WI38 (cell line): Measurements from ENCODE around the gene DDI1.

Source experiments
- H3K4me3 ChIP-seq: 2 replicates; pipeline ENCODE4 v1.5.1; 2011; ENCODE audit warnings: low read depth, mild to moderate bottlenecking, control low read depth, low read length
- CTCF ChIP-seq: IDR thresholded peaks from 2 replicates; pipeline ENCODE4 v1.5.1; 2012; ENCODE audit warnings: low read depth, mild to moderate bottlenecking, control low read depth, low read length

The DDI1 gene

GRCh38 chr11:104061853-104062521 is 25.5 kb downstream of the DDI1 start:
- TF ChIP-seq CTCF: no peak
- no peak overlapping the region for H3K4me3 ChIP-seq

GRCh38 chr11:104064034-104064630 is 27.7 kb downstream of the DDI1 start:
- no peak for TF ChIP-seq CTCF
- no peak overlapping the region for H3K4me3 ChIP-seq

GRCh38 chr11:104067534-104067933 is 31.1 kb downstream of the DDI1 start:
- TF ChIP-seq CTCF: no peak
- no peak overlapping the region for H3K4me3 ChIP-seq

- no peak overlapping the region for H3K4me3 ChIP-seq
- TF ChIP-seq CTCF: no peak
Observed at GRCh38 chr11:104073950-104074705, 37.7 kb downstream of the DDI1 start.

GRCh38 chr11:104075091-104075490 is 38.7 kb downstream of the DDI1 start:
- H3K4me3 ChIP-seq: no peak overlapping the region
- TF ChIP-seq CTCF: no peak

- no peak for TF ChIP-seq CTCF
- no peak overlapping the region for H3K4me3 ChIP-seq
Observed at GRCh38 chr11:104075706-104076105, 39.3 kb downstream of the DDI1 start.

- TF ChIP-seq CTCF: no peak
- H3K4me3 ChIP-seq: no peak overlapping the region
Observed at GRCh38 chr11:104076455-104076854, 40.0 kb downstream of the DDI1 start.
